DOHH2 (cell line): ENCODE data around the gene KCNG2.

Experiments used
- H3F3A ChIP-seq: fragments of 200-600 bp; sonication (generic), shearing (Covaris generic); 2 replicates; pipeline ENCODE4 v1.6.0; 2016; ENCODE audit warnings: antibody characterized with exemption, mild to moderate bottlenecking; ENCODE audit not compliant: control insufficient read depth, insufficient read depth
- H3K27ac ChIP-seq: fragments of 200-600 bp; sonication (generic); 2 replicates; pipeline ENCODE4 v1.5.1; 2014; ENCODE audit warnings: low read depth, mild to moderate bottlenecking, low read length, moderate library complexity
- H3K27me3 ChIP-seq: fragments of 200-600 bp; sonication (generic); 2 replicates; pipeline ENCODE4 v1.6.1; 2014; ENCODE audit warnings: mild to moderate bottlenecking, low read length, mixed read lengths; ENCODE audit not compliant: control insufficient read depth
- H3K36me3 ChIP-seq: fragments of 200-600 bp; sonication (generic); 2 replicates; pipeline ENCODE4 v1.6.1; 2014; ENCODE audit warnings: mild to moderate bottlenecking, low read length, moderate library complexity, mixed read lengths; ENCODE audit not compliant: control insufficient read depth
- H3K4me1 ChIP-seq: fragments of 200-600 bp; sonication (generic); 2 replicates; pipeline ENCODE4 v1.6.1; 2014; ENCODE audit warnings: mild to moderate bottlenecking, low read length, mixed read lengths; ENCODE audit not compliant: control insufficient read depth
- H3K4me2 ChIP-seq: fragments of 200-600 bp; sonication (generic); 2 replicates; pipeline ENCODE4 v1.6.0; 2014; ENCODE audit warnings: mild to moderate bottlenecking, low read length, moderate library complexity
- H3K4me3 ChIP-seq: fragments of 200-600 bp; sonication (generic); 2 replicates; pipeline ENCODE4 v1.5.1; 2014; ENCODE audit warnings: mild to moderate bottlenecking, low read length, mixed read lengths
- H3K79me2 ChIP-seq: fragments of 200-600 bp; sonication (generic); 2 replicates; pipeline ENCODE4 v1.6.1; 2014; ENCODE audit warnings: mild to moderate bottlenecking, low read length, mixed read lengths; ENCODE audit not compliant: control insufficient read depth
- H3K9me2 ChIP-seq: fragments of 200-600 bp; sonication (generic); replicated peaks from 2 replicates; pipeline ENCODE4 v1.6.1; 2014; ENCODE audit warnings: mild to moderate bottlenecking, low read length, mixed read lengths; ENCODE audit not compliant: control insufficient read depth
- H3K9me3 ChIP-seq: fragments of 200-600 bp; sonication (generic); 2 replicates; pipeline ENCODE4 v1.6.1; 2014; ENCODE audit warnings: antibody characterized with exemption, low read length, mixed read lengths; ENCODE audit not compliant: control insufficient read depth, insufficient read depth
- H4K20me1 ChIP-seq: fragments of 200-600 bp; sonication (generic); 2 replicates; pipeline ENCODE4 v1.6.0; 2014; ENCODE audit warnings: low read depth, mild to moderate bottlenecking, antibody characterized with exemption, low read length, moderate library complexity; ENCODE audit not compliant: control insufficient read depth, insufficient read depth
- CTCF ChIP-seq: fragments of 200-600 bp; sonication (generic); IDR thresholded peaks from one replicate; pipeline ENCODE4 v1.5.1; 2014; ENCODE audit warnings: antibody characterized with exemption, mild to moderate bottlenecking, low read depth, low read length; ENCODE audit not compliant: poor library complexity, severe bottlenecking
- EZH2phosphoT487 ChIP-seq: fragments of 200-600 bp; sonication (generic); IDR thresholded peaks from 2 replicates; pipeline ENCODE4 v1.6.1; 2017; ENCODE audit warnings: borderline replicate concordance, mild to moderate bottlenecking, antibody characterized with exemption, low read length, moderate library complexity, mixed read lengths

The KCNG2 gene

DNA sequence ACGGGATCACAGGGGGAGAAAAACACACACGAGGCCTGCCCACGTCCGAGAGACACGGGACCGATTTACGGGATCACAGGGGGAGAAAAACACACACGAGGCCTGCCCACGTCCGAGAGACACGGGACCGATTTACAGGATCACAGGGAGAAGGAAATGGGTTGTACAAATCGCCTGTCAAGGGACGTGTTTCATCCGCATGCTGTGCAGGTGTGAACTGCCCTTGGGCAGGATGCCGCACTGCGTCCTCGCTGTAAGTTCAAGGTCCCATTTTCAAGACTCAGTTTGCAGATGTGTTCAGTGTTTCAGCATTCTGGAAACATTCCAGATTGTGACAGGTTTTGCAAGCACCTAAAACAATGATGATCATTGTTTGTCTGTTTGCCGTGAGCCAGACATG lies 2.3 kb upstream of the KCNG2 start:
- no peaks in the 10 kb centered on the region for H3K9me3 ChIP-seq
- no peak overlapping the region for H3K27ac ChIP-seq
- no peaks in the 10 kb centered on the region for H3K9me2 ChIP-seq
- H4K20me1 ChIP-seq, result no peaks in the 10 kb centered on the region
- H3F3A ChIP-seq, result no peaks in the 10 kb centered on the region
- no peaks in the 10 kb centered on the region for H3K79me2 ChIP-seq
- no peak for TF ChIP-seq CTCF
- no peak for TF ChIP-seq EZH2phosphoT487
- H3K36me3 ChIP-seq, result no peaks in the 10 kb centered on the region
- peaks cover 14% of the 10 kb centered on the region for H3K27me3 ChIP-seq
- no peak overlapping the region for H3K4me2 ChIP-seq
- H3K4me1 ChIP-seq, result peaks cover 17% of the 10 kb centered on the region
- no peak overlapping the region for H3K4me3 ChIP-seq

DNA sequence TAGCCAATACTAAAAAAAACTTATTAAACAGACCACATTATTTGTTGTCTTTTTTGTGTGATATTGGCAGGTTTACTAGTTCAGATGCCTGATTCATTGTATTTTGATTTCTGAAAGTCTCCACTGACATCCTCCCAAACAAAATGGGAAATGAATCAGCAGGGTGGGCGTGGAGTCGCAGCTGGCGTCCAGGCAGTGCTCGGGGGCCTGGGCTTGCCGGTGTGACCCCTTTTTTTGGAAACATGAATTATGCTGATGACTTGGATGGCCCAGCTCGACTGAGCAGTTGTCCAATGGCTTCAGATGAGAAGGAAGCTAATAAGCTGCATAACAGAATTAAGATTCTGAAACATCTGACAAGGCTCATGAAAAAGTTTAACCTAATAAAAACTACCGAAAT lies 1.7 kb upstream of the KCNG2 start:
- Histone ChIP-seq H3K4me1 (peaks cover 13% of the 10 kb centered on the region), H3K79me2 (no peaks in the 10 kb centered on the region), H3K4me3 (no peak overlapping the region), H3K27me3 (peaks cover 14% of the 10 kb centered on the region), H3K4me2 (no peak overlapping the region), H3K27ac (no peak overlapping the region), H3F3A (no peaks in the 10 kb centered on the region), H3K9me2 (no peaks in the 10 kb centered on the region), H4K20me1 (no peaks in the 10 kb centered on the region), H3K9me3 (no peaks in the 10 kb centered on the region), H3K36me3 (no peaks in the 10 kb centered on the region)
- TF ChIP-seq CTCF (no peak), EZH2phosphoT487 (no peak)

GRCh38 chr18:79796531-79797405 lies 970 bp upstream of the KCNG2 start:
- Histone ChIP-seq H3K27me3 (peaks cover 7% of the 10 kb centered on the region), H4K20me1 (no peaks in the 10 kb centered on the region), H3K4me3 (no peak overlapping the region), H3K79me2 (no peaks in the 10 kb centered on the region), H3K36me3 (no peaks in the 10 kb centered on the region), H3K4me2 (no peak overlapping the region), H3K27ac (no peak overlapping the region), H3K4me1 (peaks cover 13% of the 10 kb centered on the region), H3F3A (no peaks in the 10 kb centered on the region), H3K9me3 (no peaks in the 10 kb centered on the region), H3K9me2 (no peaks in the 10 kb centered on the region)
- TF ChIP-seq EZH2phosphoT487 (no peak), CTCF (no peak)
